GM23248 (cell line): ENCODE measurements around the gene EVX2. TPM values are rescaled to one million over a fixed set of nuclear protein-coding genes. Genes with fewer than 3 reads are reported as not detected.

Experiments used
- DNase-seq: peaks from one replicate; pipeline ENCODE4 v3.0.0-alpha.2; 2015
- H2AFZ ChIP-seq: fragments of 200-600 bp; sonication (generic); 2 replicates; pipeline ENCODE4 v1.6.1; 2016; ENCODE audit warnings: antibody characterized with exemption
- H3F3A ChIP-seq: fragments of 200-600 bp; sonication (generic); 2 replicates; pipeline ENCODE4 v1.6.1; 2016; ENCODE audit warnings: mild to moderate bottlenecking, antibody characterized with exemption, mixed run types; ENCODE audit not compliant: insufficient read depth
- H3K27ac ChIP-seq: fragments of 200-600 bp; sonication (generic); 2 replicates; pipeline ENCODE4 v1.5.1; 2016; ENCODE audit warnings: mild to moderate bottlenecking
- H3K27me3 ChIP-seq: fragments of 200-600 bp; sonication (generic); replicated peaks from 2 replicates; pipeline ENCODE4 v1.6.1; 2016; ENCODE audit warnings: mild to moderate bottlenecking; ENCODE audit not compliant: insufficient read depth
- H3K36me3 ChIP-seq: fragments of 200-600 bp; sonication (generic); 2 replicates; pipeline ENCODE4 v1.6.1; 2016; ENCODE audit warnings: low read depth, mild to moderate bottlenecking
- H3K4me1 ChIP-seq: fragments of 200-600 bp; sonication (generic); 2 replicates; pipeline ENCODE4 v1.6.1; 2016; ENCODE audit warnings: mild to moderate bottlenecking; ENCODE audit not compliant: insufficient read depth
- H3K4me2 ChIP-seq: fragments of 200-600 bp; sonication (generic); one replicate; pipeline ENCODE4 v1.6.1; 2016; ENCODE audit warnings: mild to moderate bottlenecking; ENCODE audit not compliant: unreplicated experiment
- H3K4me3 ChIP-seq: fragments of 200-600 bp; sonication (generic); 2 replicates; pipeline ENCODE4 v1.5.1; 2016; ENCODE audit warnings: mild to moderate bottlenecking
- H3K79me2 ChIP-seq: fragments of 200-600 bp; sonication (generic); 2 replicates; pipeline ENCODE4 v1.6.1; 2016; ENCODE audit warnings: mild to moderate bottlenecking; ENCODE audit not compliant: insufficient read depth
- H3K9ac ChIP-seq: fragments of 200-600 bp; sonication (generic); 2 replicates; pipeline ENCODE4 v1.6.1; 2016; ENCODE audit warnings: mild to moderate bottlenecking
- H3K9me2 ChIP-seq: fragments of 200-600 bp; sonication (generic); 2 replicates; pipeline ENCODE4 v1.6.1; 2016; ENCODE audit warnings: mixed run types, mild to moderate bottlenecking, moderate library complexity; ENCODE audit not compliant: insufficient read depth
- H3K9me3 ChIP-seq: fragments of 200-600 bp; sonication (generic); one replicate; pipeline ENCODE4 v1.6.1; 2017; ENCODE audit warnings: low read depth
- H4K20me1 ChIP-seq: fragments of 200-600 bp; sonication (generic); 2 replicates; pipeline ENCODE4 v1.6.0; 2016; ENCODE audit not compliant: insufficient read depth
- EZH2 ChIP-seq: fragments of 200-600 bp; sonication (generic); IDR thresholded peaks from 2 replicates; pipeline ENCODE4 v1.6.1; 2018; ENCODE audit warnings: antibody characterized with exemption, mild to moderate bottlenecking; ENCODE audit not compliant: insufficient read depth, poor library complexity, severe bottlenecking
- EZH2phosphoT487 ChIP-seq: fragments of 200-600 bp; sonication (generic); IDR thresholded peaks from 2 replicates; pipeline ENCODE4 v1.6.1; 2018; ENCODE audit warnings: antibody characterized with exemption, moderate library complexity, mild to moderate bottlenecking, low read depth; ENCODE audit not compliant: insufficient read depth
- WGBS, 2 experiments: methylation state at CpG; one replicate each; pipeline ENCODE4 v1.1.6; 2015 to 2017; ENCODE audit warnings: low lambda C conversion rate in 2 of 2, low coverage in 1 of 2; ENCODE audit errors: missing lambda C conversion rate in 2 of 2; 5-methylcytosine and 5-hydroxymethylcytosine counted together
- in situ Hi-C: fragments of 300-500 bp; cut with MboI; formaldehyde crosslinking; loops from 2 replicates; pipeline ENCODE4 v1.15.0; 2020
- polyA plus RNA-seq: library from polyadenylated mRNA; unstranded; fragments of >200 nt; fragmentation: Nextera tagmentation; extraction: Ambion mirVana; gene quantifications from 2 replicates; pipeline ENCODE4 v1.2.1, GENCODE V29; 2016
- total RNA-seq: library from RNA; depleted of rRNA; stranded (reverse); fragments of >200 nt; shearing (Covaris generic); gene quantifications from 2 replicates; pipeline ENCODE4 v1.2.3, GENCODE V29; 2014

EVX2 gene
- total and polyA plus RNA-seq, 2 experiments from 2014 or later = not detected

DNA sequence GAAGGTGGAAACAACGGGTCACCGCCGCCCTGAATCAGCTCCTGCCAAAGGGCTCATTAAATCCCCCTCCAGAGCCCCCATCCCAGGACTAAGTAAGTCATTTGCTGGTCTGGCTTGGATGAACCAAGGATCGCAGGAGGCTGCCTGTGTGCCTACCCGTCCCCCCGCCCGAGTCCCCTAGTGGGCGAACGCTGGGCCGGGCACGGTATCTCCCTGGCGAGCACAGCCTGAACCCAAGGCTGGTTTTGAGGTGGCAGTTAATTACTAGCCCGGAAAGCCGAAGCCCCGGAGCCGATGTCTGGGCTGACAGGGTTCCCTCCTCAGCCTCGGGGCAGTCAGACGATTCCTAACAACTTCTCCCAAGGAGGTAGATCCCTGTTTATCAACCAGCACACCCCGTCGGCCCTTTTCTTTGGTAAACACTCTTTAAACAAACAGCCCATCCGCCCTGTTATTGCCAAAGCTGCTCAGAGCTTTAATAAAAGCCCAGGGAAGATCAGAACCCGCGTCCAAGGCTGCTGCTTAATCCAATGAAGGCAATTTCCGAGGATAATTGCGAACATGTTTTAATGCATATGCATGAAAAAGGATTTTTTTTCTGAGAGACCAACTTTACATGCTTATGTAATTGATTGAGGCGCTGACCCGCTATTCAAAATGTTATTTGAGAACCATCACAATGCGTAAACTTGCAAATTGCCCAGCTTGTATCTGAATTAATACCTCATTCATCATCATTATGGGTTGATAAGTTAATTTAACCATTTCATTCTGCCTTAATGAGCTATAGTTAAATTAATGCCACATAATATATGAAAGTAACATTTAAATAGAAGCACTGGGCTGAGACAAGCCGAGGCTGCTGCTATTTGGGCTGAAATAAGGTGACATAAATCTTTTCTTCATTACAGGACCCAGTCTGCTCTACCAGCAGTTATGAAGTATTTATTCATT lies 10.5 kb downstream of the EVX2 start:
- TF ChIP-seq EZH2 (peak; percentile 89), EZH2phosphoT487 (0 out of 2 replicates have a peak, but pooled peaks have one; percentile 57)
- Histone ChIP-seq H3K36me3 (no peaks in the 10 kb centered on the region), H2AFZ (no peak overlapping the region), H3K27me3 (peaks cover 86% of the 10 kb centered on the region), H3K4me2 (no peak overlapping the region), H3K4me1 (no peaks in the 10 kb centered on the region), H4K20me1 (no peaks in the 10 kb centered on the region), H3K9me3 (no peaks in the 10 kb centered on the region), H3F3A (no peaks in the 10 kb centered on the region), H3K27ac (no peak overlapping the region), H3K9me2 (no peaks in the 10 kb centered on the region), H3K79me2 (no peaks in the 10 kb centered on the region), H3K4me3 (no peak overlapping the region), H3K9ac (no peak overlapping the region)
- 20 to 22% methylated on average over 29 of the region's 29 CpGs for WGBS, 2 experiments
- in situ Hi-C loops = loop anchor here (10.0 kb wide), 1 partner anchor 708 kb away; no protein-coding TSS in a partner anchor
- DNase-seq = no peak

DNA sequence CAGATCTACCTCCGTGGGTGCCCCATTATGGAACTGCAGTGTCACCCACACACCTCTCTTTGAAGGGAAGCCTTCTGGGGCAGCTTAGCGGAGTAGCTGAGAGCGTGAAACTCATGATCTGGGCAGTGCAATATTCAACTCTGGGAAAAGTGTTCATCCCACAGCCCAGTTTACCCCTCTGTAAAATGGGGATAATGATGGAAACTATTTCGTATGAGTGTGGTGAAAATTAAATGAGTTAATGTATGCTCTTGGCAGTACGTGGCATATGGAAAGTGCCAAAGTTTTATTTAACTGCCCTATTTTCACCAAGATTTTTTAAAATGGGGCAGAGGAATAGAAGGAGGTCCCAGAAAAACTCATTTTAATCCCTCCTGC lies 11.5 kb downstream of the EVX2 start:
- Histone ChIP-seq H3K9ac (no peak overlapping the region), H3K4me3 (no peak overlapping the region), H3K36me3 (no peaks in the 10 kb centered on the region), H3K27ac (no peak overlapping the region), H3K4me2 (no peak overlapping the region), H2AFZ (no peak overlapping the region), H3K4me1 (peaks cover 3% of the 10 kb centered on the region), H3K9me3 (no peaks in the 10 kb centered on the region), H3K27me3 (peaks cover 86% of the 10 kb centered on the region), H3K79me2 (no peaks in the 10 kb centered on the region), H4K20me1 (no peaks in the 10 kb centered on the region), H3F3A (no peaks in the 10 kb centered on the region), H3K9me2 (no peaks in the 10 kb centered on the region)
- TF ChIP-seq EZH2 (no peak), EZH2phosphoT487 (no peak)
- DNase-seq = no peak
- whole genome bisulfite sequencing, 2 experiments = 77 to 78% methylated on average over 5 of the region's 5 CpGs
- in situ Hi-C loops = loop anchor here (10.0 kb wide), 1 partner anchor 707 kb away; no protein-coding TSS in a partner anchor

DNA sequence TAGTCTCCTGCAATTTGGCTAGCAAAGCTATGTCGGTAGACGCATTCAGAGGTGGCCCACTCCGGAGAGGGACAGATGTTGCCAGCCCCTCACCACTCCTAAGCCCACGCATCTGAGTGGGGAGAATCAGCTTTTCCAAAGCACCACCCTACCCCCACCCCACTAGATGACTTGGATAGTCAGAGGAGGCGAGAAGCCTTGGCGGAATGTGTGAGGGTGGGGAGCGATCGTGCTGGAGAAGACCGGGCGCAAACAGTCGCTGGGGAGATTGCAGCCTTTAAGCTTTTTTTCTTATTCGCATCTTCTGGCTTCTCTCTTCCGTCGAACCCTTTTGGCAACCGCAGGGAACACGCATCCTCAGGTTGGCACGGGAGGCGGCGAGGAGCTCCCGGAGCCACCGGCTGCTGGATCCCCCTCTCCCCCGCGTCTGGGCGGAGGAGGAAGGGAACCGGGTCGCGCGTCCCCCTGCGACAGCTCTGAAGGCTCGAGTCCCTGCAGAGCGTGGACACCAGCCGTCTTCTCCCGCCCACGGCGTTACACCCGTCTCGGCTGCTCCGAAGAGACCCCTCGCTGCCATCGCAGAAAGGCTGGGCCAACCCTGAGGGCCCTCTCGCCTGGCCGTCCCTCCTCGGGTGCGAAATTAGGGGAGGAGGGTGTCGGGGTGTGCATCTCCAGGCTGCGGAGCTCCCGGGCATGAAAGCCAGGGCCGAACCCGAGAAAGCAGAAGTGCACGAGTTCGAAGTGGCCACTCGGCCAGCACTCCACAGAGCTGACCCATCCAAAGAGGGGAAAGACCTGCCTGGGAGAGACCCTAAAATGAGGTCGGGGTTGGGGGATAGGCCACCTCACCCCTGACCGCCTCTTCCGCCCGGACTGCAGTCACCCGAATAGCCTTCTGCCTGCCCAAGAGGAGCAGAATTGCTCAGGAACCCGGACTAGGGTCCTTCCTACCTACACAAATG lies 12.2 kb downstream of the EVX2 start:
- H3K4me3 ChIP-seq = no peak overlapping the region
- no peaks in the 10 kb centered on the region for H3K9me3 ChIP-seq
- H3K9ac ChIP-seq = no peak overlapping the region
- no peaks in the 10 kb centered on the region for H3F3A ChIP-seq
- H3K36me3 ChIP-seq = no peaks in the 10 kb centered on the region
- no peak overlapping the region for H2AFZ ChIP-seq
- no peak for DNase-seq
- no peaks in the 10 kb centered on the region for H3K79me2 ChIP-seq
- 26 to 28% methylated on average over 54 to 58 of the region's 58 CpGs for whole genome bisulfite sequencing, 2 experiments
- H4K20me1 ChIP-seq = no peaks in the 10 kb centered on the region
- H3K4me1 ChIP-seq = peaks cover 6% of the 10 kb centered on the region
- no peak overlapping the region for H3K27ac ChIP-seq
- H3K9me2 ChIP-seq = no peaks in the 10 kb centered on the region
- no peak overlapping the region for H3K4me2 ChIP-seq
- H3K27me3 ChIP-seq = peaks cover 81% of the 10 kb centered on the region
- in situ Hi-C loops = loop anchor here (10.0 kb wide), 1 partner anchor 707 kb away; no protein-coding TSS in a partner anchor
- TF ChIP-seq EZH2 (peak; percentile 41), EZH2phosphoT487 (no peak)

DNA sequence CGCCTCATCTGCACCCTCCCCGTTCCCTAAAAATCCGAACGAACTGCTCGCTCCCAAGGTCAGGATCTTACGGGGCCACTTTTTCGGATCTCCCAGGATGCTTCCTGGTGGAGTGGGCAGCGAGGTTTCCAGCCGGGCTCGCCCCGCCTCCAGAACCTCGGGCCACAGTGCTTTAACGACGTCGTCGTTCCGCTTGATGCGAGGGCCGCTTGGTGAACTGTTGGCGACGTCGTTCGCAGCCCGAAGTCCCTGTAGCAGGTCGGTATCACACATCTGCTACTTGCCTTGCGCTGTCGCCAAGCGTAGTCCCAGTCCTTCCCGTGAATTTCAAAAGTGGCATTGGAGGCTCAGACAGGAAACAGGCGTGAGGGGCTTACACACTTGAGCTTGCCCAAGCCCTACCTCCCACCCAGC lies 15.3 kb downstream of the EVX2 start:
- peaks cover 6% of the 10 kb centered on the region for H3K4me1 ChIP-seq
- no peaks in the 10 kb centered on the region for H3K9me3 ChIP-seq
- peak overlapping the region; percentile 24; the same call in 1 of the 2 replicates for H2AFZ ChIP-seq
- DNase-seq = no peak
- no peak overlapping the region for H3K4me3 ChIP-seq
- in situ Hi-C loops = no loop called here
- H3K9ac ChIP-seq = no peak overlapping the region
- no peaks in the 10 kb centered on the region for H3K9me2 ChIP-seq
- H3K79me2 ChIP-seq = no peaks in the 10 kb centered on the region
- peaks cover 67% of the 10 kb centered on the region for H3K27me3 ChIP-seq
- no peaks in the 10 kb centered on the region for H3F3A ChIP-seq
- no peak for TF ChIP-seq EZH2phosphoT487
- no peak for TF ChIP-seq EZH2
- 18 to 23% methylated on average over 30 of the region's 30 CpGs for WGBS, 2 experiments
- no peak overlapping the region for H3K4me2 ChIP-seq
- H3K27ac ChIP-seq = no peak overlapping the region
- H3K36me3 ChIP-seq = no peaks in the 10 kb centered on the region
- no peaks in the 10 kb centered on the region for H4K20me1 ChIP-seq
